NCI-H774 (cell line): ENCODE measurements around the gene CLPX.
"Not testable (repeated sequence)": the region's sequence is repeated elsewhere in the genome, so short reads cannot be mapped to it uniquely, and the experiment has no call there.

Experiments used
- DNase-seq: peaks from one replicate; lab custom pipeline; 2025; lab: John Stamatoyannopoulos, UW

CLPX gene

DNA sequence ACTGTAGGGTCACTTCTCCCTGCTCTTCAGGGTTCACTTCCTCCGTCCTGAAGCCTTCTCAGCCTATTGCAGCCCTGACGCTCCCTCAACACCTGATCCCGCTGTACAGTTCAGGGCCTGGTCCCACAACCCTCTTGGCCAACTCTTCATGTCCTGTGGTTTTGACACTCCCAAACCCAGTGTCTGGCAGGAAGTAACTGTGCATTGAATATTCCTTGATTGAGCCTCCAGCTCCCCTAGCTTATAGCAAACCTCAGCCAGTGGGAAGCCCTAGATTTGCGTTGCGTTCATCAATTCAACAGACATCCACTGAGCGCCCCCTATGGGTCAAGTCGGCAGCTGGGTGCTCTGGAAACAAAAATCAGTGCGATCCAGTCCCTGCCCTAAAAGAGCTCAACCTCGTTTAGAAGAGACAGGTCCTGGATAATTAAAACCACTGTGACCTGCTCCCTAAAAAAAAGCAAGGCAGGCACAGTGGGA is 83.7 kb downstream of the CLPX start:
- no peak for DNase-seq

GRCh38 chr15:65100442-65100841 is 84.7 kb downstream of the CLPX start:
- no peak for DNase-seq

DNA sequence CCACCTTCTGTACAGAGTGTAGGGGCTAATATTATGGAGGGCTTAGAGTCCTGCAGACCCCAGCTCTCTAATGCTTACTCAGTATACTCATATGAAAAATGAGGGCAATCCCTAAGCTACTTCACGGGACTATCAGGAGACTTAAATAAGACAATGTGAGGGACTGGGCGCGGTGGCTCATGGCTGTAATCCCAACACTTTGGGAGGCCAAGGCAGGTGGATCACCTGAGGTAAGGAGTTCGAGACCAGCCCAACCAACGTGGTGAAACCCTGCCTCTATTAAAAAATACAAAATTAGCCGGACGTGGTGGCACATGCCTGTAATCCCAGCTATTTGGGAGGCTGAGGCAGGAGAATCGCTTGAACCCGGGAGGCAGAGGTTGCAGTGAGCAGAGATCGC is 85.3 kb downstream of the CLPX start:
- not testable (repeated sequence) for DNase-seq

GRCh38 chr15:65099336-65099735 is 85.8 kb downstream of the CLPX start:
- no peak for DNase-seq
